Hematopoietic multipotent progenitor cell treated with erythropoietin and hydrocortisone succinate and interleukin-3 and kit ligand, for 6 days (in vitro differentiated cells): ENCODE measurements around the gene SEH1L.
A peak's percentile ranks its signal among the peaks of the same experiment; 100 is the strongest.
"Not testable (repeated sequence)": the region's sequence is repeated elsewhere in the genome, so short reads cannot be mapped to it uniquely, and the experiment has no call there.

Experiments
- DNase-seq: peaks from one replicate; pipeline ENCODE4 v3.0.0-alpha.2; 2015

SEH1L gene

GRCh38 chr18:12946549-12947284, 1.1 kb upstream of the SEH1L start:
- peak; percentile 87 for DNase-seq

DNA sequence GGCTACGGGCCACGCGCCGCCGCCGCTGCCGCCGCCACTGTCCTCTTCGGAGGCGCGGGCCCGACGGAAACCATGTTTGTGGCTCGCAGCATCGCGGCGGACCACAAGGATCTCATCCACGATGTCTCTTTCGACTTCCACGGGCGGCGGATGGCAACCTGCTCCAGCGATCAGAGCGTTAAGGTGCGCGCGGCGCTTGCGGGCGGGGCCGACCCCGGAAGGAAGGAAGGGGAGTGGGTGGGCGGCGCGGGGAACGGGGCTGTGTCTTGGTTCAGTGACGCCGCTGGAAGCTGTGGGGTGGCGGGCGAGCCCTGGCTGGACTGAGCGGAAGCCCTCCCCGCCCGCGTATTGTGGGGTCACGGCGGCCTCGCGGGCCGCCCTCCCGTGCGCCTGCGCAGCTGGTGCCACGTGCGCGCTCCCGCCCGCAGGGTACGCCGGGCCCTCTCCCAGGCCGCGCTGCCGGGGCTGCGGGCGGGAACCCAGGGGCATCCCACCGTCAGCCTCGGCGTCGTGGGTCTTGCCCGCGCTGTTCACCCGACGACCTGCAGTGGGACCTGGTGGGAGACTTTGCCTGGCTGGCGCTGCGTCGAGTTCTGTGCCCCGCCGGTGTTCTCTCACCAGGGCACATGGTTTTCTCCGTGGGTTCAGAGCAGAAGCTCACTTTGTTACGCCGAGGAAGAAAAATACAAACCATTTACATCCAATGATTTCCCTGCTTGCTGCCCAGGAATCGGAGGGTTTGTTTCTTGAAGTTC, 416 bp downstream of the SEH1L start:
- DNase-seq: peak; percentile 97

DNA sequence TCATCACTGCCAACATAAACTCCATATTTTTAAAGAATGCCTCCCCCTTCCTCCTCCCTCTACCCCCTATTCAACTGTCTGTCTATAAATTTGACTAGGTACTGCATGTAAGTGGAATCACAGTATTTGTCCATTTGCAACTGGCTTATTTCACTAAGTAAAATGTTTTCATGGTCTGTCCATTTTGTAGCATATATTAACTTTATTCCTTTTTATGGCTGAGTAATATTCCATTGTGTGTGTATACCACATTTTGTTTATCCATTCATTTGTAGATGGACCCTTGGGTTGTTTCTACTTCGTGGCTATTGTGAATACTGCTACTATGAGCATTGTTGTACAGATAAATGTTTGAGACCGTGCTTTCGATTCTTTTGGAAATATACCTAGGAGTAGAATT, 10.7 kb downstream of the SEH1L start:
- DNase-seq: no peak

DNA sequence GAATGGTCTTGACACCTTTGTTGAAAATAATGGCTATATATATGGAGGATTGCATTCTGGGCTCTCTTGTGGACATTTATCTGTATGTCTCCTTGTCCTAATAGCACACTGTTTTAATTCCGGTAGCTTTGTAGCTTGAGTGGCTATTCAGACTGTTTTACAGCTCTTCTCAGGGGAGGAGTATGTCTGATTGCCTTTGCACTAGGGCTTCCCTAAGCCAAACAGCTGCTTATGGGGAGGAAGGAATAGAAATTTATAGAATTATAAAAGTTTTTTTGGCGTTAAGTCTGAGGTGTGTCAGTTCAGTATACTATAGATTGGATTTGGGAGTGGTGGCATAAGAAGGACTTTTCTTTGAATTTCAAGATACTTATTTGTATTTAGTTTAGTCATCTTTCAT, 12.6 kb downstream of the SEH1L start:
- DNase-seq: no peak

DNA sequence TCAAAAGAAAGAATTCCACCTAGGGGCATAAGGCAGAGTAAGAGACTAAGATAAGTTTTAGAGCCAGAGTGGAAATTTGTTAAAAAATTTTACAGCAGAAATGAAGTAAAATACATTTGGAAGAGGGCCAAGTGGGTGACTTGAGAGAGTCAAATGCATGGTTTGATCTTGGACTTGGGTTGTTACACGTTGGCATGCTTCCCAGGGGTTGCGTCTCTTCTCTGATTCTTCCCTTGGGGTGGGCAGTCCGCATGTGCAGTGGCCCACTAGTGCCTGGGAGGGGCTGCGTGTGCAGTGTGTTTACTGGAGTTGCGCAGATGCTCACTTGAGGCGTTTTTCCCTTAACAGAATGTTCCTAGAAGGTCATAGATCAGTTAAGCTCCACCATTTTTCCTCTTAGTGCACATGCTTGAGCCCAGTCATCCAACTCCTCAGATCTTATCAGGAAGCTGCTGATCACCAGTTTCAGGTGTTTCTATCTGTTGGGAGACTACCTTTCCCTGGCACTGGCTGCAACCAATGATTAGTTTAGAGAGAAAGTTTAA, 13.1 kb downstream of the SEH1L start:
- peak; percentile 79 for DNase-seq

DNA sequence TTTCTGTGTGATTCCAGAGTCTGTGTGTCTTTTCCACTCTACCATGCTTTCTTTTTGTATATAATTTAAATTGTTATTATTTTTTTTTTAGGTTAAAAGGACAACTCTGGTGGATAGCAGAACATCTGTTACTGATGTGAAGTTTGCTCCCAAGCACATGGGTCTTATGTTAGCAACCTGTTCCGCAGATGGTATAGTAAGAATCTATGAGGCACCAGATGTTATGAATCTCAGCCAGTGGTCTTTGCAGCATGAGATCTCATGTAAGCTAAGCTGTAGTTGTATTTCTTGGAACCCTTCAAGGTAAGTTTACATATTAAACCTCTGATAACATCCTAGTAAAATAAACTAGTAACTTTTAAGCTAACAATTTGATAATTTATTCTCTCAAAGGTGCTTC, 15.3 kb downstream of the SEH1L start:
- no peak for DNase-seq

DNA sequence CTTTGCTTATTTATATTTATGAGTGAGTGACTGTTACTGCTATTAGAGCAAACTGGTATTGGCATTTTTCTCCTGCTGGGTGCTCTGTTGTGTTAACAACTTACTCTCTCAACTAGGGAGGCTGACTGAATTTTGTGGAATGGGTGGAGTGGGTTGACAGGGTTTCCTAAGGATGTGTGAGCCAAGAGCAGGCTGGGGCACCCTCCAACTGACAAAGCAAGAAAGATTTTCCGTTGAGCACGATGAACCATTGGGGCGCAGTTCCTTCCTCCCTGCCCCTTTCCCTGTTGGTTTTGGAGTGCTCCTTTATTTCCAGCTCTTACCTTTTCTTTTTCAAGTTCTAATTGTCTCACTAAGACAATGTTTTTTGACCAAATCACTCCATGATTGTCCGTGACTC, 20.3 kb downstream of the SEH1L start:
- DNase-seq: no peak

GRCh38 chr18:12968619-12969018, 20.8 kb downstream of the SEH1L start:
- no peak for DNase-seq

DNA sequence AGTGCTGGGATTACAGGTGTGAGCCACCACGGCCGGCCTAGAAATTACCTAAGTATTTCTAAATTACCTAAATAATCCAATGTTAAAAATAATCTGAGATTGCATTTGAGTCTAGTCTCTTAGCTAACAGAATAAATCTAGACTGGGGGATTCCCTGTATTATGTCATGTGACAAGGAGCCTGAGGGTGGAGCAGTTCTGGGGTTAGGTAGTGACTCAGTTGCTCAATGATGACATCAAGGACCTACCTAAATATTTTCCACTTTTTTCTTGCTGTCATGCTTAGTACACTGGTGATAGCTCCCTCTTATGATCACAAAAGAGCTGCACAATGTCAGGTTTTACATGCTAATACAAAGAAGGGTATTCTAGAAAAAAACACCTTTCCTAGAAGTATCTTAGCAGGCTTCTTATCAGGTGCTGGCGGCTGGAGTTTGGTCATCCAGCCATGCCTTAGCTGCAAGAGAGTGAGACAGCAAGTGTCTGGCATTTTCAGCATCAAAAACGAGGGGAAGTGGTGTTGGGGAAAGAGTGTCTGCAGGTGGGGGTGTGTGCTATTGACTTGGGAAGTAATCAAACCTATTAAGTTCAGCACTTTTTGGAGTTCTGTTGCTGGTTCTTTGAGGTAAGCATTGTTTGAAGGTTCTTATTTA, 25.9 kb downstream of the SEH1L start:
- DNase-seq: no peak

DNA sequence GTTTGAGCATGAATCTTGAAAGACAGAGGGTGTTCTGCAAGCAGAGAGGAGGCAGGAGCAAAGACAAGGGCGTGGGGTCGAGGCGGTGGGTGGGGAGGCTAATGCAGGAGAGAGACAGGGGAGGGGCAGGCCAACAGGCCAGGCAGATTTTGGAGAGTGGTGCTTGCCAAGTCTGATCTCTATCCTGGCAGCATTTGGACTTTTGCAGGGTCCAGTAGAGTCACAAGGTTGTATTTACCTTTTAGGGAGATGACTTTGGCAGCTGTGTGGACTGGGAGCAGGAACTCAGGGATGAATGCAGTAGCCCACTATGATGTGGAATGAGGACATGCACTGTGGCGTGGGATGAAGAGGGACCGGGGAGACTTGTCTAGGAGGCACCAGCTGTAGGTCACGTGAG, 27.7 kb downstream of the SEH1L start:
- no peak for DNase-seq

GRCh38 chr18:12976305-12976704, 28.5 kb downstream of the SEH1L start:
- DNase-seq: no peak

DNA sequence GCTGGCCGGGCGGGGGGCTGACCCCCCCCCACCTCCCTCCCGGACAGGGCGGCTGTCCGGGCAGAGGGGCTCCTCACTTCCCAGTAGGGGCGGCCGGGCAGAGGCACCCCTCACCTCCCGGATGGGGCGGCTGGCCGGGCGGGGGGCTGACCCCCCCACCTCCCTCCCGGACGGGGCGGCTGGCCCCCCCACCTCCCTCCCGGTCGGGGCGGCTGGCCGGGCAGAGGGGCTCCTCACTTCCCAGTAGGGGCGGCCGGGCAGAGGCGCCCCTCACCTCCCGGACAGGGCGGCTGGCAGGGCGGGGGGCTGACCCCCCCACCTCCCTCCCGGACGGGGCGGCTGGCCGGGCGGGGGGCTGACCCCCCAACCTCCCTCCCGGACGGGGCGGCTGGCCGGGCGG, 32.3 kb downstream of the SEH1L start:
- DNase-seq: not testable (repeated sequence)

DNA sequence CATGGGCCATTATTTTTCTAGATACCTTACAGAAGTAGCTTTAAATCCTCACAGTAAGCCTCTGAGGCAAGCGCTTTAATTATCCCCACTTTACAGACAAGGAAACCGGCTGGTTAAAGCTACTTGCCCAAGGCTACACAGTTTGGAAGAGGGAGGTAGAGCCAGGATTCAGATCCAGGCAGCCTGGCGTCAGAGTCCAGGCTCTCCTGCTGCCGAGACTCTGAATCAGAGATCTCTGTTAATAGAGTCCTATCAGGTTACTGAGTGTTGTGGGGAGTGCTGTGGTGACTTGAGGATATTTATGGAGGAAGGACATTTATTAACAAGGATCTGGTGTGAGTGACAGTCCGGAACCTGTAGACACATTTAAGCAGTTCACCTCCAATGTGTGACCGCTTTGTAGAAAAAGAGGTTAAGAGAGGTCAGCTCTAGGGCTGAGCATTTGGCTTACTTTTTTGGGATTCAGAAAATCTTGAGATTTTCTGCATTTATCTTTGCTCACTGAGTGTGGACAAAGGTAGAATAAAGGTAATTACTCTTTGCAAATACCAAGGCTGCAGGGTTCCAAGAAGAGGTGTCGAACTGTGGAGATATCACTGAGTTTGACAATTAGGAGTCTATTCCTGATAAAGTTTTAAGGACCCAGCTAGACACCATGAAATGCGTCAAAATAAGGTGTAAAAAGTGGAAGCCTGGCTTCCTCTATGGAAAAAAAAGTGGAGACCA, 41.7 kb downstream of the SEH1L start:
- DNase-seq: no peak

DNA sequence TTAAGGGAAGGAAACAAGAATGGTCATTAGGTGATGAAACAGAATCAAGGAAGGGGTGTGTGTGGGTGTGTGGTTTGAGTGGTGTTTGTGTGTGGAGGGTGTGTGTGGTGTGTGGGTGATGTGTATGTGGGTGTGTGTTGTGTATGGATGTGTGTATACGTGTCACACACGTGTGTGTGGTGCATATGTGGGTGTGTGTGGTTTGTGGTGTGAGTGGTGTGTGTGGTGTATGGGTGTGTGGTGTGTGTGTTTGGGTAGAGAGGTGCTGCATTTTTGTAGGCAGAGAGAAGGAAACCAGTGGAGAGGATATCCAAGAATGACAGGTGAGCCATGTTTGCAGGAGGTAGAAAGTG, 42.3 kb downstream of the SEH1L start:
- peak; percentile 31 for DNase-seq

DNA sequence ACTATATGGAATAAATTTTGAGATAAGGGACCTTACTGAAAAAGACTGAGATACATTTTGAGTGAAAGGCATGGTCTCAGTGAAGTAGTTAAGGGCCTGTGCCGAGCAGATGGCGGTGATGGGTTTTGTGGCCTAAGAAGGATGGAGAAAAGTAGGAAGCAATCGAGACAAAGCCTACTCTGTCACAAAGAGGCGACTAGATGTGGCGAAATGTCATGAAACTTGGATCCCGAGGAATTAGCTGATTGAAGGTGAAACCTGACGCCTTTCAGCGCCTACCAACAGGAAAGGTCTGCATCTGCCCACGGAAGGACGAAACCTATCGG, 42.8 kb downstream of the SEH1L start:
- peak; percentile 58 for DNase-seq

DNA sequence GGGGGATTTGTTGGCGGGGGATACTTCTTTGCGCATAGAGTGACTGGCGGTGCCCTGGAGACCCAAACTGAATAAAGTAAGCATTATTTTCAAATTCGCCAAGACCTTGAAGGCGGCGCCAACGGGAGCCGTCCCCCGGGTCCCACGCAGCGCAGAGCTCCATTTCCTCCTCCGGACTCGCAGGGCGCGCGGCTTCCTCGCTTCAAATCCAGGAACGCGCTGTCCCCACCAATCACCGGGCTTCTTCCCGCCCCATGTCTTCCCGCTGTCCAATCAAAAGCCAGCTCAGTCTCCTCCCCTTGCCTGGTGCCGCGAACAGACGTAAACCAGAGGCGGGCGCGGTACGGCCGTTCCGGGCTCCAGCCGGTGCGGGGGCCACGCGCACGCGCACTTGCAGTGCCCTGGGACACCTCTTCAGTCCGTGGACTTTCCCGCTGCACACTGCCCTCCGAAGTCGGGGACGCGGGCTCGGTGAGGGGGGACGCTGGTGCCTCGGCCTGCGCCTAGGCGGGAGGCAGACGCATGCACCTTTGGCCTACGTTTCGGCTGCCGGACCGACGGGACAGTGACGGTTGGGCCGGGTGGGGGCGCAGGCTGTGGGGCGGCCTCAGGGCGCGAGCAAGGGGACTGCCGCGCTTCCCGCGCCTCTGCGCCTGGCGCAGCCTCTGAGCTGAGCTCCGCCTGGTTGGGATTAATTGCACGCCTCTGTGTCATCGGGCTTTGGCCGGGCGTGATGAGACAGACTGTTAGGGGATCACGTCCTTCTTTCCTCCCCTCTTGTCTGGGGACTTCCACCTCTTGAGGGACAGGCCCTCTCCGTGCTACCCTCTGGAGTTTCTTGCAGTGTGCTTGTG, 43.4 kb downstream of the SEH1L start, which contains the start of gene CEP192:
Gene CEP192, plus strand, starts transcription at position 396 of the 854 bp plus-strand sequence. CDS start 8,063 bp downstream, outside the sequence.
- peak; percentile 99 for DNase-seq

- no peak for DNase-seq
Observed at GRCh38 chr18:12991821-12992179, 44.0 kb downstream of the SEH1L start.

DNA sequence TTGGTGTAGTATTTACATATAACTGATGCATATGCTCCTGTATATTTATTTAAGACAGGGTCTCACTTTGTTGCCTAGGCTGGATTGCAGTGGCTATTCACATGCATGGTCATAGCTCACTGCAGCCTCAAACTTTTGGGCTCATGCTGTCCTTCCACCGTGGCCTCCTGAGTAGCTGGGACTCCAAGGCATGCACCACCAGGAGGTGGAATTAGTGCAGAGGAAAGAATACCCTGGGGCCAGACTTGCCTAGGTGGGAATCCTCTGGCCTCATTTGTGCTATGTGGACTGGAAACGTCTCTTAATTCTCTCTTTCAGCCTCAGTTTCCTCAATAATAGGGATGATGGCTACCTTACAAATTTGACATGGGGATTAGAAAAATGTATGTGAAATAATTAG, 45.6 kb downstream of the SEH1L start:
- DNase-seq: no peak

- no peak for DNase-seq
Observed at GRCh38 chr18:12995424-12995823, 47.6 kb downstream of the SEH1L start.

GRCh38 chr18:12995952-12996477, 48.2 kb downstream of the SEH1L start:
- DNase-seq: no peak

- no peak for DNase-seq
Observed at GRCh38 chr18:12996661-12997292, 49.0 kb downstream of the SEH1L start.
